HT-29 (cell line): Measurements from ENCODE around the gene ATG4B. TPM values are rescaled to one million over a fixed set of nuclear protein-coding genes. Genes with fewer than 3 reads are reported as not detected.
"Not testable (repeated sequence)": the region's sequence is repeated elsewhere in the genome, so short reads cannot be mapped to it uniquely, and the experiment has no call there.

ENCODE experiments used
- DNase-seq: peaks from one replicate; pipeline ENCODE4 v3.0.0-alpha.2; 2015; ENCODE audit warnings: low spot score
- total RNA-seq: library from RNA; depleted of rRNA; stranded (reverse); fragments of >200 nt; shearing (Covaris generic); gene quantifications from 2 replicates; pipeline ENCODE4 v1.2.3, GENCODE V29; 2014; rRNA removed

ATG4B gene
- total RNA-seq, result 73.5 and 77.5 TPM in 2 replicates

DNA sequence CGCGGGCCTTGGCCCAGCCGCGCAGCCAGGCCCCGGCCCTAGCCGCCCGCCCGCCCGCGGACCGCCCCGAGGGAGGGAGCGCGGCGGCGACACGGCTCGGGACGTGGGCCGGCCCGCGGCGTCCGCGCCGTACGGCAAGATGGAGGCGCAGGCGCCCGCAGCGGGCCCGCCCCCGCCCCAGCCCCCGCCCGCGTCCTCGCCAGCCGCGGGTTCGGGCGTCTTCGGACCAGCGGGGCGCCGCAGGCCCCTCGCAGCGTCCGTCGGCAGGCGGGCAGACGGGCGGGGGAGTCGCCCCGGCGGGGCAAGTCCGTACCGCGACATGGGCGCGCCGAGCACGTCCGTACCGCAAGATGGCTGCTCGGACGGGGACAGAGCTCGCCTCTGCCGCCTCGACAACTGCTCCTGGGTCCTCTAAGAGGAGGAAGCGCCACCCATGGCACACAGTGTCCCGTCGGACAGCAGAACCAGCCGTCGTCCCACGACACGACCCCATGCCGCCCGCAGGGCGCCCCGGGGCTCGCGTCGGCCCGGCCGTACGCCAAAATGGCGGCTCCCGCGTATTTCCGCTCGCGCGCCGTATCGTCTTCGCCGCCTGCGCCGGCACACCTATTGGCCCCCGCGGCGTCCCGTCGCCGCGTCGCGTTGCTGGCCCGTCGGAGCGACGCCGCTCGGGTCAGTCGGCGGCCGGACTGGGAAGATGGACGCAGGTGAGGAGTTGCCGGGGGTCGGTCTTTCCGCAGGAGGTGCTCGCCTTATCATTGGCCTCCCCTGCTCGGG lies at the start of gene ATG4B, which contains the start of gene THAP4:
Gene ATG4B, plus strand, starts transcription at position 676 of the 777 bp plus-strand sequence. Its CDS starts 22 bp downstream, at position 698.
Gene THAP4, minus strand, starts transcription at position 141 of the 777 bp plus-strand sequence. CDS start 141 bp downstream, outside the sequence.
- peak; percentile 87 for DNase-seq

DNA sequence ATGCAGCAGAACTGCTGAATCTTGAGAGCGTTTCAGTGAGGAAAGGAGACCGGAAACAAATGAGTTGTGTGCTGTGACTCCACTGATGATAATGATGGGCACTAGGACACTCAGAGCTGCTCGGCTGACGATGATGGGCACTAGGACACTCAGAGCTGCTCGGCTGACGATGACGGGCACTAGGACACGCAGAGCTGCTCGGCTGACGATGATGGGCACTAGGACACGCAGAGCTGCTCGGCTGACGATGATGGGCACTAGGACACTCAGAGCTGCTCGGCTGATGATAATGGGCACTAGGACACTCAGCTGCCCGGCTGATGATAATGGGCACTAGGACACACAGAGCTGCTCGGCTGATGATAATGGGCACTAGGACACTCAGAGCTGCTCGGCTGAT lies 47.6 kb upstream of the ATG4B start:
- DNase-seq, result not testable (repeated sequence)

DNA sequence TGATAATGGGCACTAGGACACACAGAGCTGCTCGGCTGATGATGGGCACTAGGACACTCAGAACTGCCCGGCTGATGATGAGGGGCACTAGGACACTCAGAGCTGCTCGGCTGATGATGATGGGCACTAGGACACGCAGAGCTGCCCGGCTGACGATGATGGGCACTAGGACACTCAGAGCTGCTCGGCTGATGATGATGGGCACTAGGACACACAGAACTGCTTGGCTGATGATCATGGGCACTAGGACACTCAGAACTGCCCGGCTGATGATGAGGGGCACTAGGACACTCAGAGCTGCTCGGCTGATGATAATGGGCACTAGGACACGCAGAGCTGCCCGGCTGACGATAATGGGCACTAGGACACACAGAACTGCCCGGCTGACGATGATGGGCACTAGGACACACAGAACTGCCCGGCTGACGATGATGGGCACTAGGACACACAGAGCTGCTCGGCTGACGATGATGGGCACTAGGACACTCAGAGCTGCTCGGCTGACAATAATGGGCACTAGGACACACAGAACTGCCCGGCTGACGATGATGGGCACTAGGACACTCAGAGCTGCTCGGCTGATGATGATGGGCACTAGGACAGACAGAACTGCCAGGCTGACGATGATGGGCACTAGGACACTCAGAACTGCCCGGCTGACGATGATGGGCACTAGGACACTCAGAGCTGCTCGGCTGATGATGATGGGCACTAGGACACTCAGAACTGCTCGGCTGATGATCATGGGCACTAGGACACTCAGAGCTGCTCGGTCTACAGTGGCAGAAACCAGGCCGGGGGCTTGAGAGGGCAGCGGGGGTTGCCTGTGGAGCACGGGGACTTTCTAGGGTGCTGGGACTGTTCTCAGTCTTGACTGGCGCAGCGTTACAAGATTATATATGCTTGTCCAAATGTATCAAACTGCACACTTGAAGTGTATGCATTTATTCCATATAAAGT lies 46.7 kb upstream of the ATG4B start:
- not testable (repeated sequence) for DNase-seq

DNA sequence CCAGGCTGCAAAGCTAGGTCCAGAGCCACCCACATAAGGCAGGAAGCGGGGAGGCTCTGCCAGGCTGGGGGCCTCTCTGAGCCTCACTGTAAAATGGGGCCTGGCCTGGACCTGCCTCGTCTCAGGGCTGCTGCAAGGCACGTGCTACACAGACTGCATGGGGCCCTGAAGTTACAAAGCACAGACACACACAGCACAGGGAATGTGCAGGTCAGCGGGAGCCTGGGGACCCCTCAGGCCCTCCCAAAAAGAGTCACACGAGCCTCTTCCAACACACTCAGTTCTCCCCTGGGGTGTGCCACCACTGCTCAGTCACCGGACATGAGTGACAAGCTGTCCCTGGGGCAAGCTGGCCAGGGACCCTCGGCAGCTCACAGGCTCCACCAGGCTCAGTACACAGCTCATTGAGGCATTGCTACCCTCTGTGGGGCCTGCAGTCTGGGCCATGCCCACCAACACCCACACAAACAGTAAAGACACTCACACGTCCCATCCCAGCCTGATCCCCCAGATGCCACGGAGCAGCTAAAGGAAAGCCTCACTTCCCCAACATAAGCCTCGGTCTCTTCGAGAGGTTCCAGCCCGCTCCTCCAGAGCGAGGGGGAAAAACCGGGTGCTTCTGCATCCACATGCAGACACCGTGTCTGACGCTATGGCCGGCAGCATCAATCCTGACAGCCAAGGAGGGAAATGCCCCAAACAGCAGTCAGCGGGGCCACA lies 45.2 kb upstream of the ATG4B start:
- DNase-seq, result no peak

DNA sequence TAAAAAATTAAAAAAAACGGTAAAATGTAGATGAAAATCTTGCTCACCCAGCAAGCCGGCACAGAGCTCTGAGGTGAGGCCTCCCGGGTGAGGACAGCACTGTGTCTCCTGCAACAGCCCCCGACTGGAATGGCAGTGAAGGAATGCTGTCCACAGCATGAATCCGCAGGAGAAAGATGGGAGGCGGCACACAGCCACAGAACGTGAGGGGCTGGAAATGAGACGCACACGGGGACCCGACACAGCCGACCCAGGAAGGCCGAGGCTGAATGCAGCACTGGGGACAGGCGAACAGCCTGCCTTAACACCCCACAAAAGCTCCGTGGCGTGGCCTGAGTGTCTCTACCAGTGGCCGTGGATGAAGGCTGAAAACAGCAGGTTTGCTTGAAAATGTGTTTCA lies 44.2 kb upstream of the ATG4B start:
- no peak for DNase-seq

DNA sequence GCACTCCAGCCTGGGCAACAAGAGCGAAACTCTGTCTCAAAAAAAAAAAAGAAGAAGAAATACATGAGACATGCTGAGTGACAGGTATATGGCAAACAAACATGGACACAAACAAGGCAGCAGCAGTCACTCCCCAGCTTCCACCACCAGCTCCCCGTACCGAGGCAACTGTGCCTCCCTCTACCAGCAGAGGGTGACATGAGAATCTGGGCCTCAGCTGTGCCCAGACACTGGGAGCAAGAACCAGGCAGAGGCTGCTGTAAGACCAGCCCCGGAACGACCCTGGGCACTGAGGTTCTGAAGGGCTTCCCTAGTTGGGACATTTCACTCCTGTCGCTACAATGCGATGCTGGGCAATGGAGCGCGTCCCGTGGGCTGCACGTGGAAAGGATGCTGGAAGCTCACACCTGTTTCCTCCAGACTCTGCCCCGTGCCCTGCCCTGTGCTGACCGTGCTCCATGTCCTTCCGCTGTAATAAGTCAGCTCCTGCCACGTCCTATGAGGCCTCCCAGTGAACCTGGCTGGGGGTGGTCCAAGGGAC lies 41.8 kb upstream of the ATG4B start:
- peak; percentile 42 for DNase-seq

DNA sequence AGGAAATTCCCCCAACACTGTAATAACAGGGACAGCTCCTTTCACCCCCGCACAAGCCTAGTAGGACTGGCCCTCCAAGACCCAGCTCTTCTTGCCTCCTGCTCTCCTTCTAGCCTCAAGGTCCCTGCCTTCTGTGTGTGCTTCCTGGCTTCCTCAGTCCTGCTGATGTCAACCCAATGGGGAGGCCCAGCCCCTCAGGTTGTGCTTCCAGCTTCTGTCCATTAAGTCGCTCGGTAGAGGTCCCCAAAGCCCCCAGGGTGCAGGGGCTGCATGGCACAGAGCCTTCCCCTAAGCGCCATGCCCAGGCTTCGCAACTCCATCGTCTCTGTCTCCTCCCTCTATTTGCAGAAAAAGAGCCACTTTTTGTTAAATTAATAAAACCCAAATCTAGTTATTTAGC lies 39.9 kb upstream of the ATG4B start:
- DNase-seq, result no peak

DNA sequence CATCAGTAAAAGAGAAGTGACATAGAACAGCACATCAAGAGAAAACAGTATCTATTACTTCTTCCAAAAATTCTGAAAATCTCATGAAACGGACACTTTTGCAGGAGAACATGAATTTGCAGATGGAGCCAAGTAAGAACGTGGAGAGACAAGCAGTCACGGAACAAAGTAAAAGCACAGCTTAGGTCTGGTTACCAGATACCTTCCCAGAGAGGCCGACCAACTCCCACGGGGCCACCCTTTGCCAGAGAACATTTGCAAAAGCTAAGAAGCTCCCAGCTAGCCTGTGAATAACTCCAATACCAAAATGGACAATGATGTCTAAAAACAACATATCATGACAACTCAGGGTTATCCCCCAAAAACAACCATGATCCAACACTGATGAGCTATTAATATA lies 39.4 kb upstream of the ATG4B start:
- no peak for DNase-seq

DNA sequence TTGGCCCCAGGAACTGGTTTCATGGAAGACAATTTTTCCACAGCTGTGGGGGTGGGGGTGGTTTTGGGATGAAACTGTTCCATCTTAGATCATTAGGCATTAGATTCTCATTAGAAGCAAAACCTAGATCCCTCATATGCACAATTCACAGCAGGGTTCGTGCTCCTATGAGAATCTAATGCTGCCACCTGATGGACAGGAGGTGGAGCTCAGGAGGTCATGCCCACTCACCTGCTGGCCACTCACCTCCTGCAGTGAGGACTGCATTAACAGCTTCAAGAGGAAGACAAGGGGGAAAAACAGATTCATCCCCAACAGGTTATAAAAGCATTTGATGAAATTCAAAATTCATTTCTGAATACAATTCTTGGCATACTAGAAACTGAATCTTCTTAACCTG lies 39.0 kb upstream of the ATG4B start:
- DNase-seq, result peak; percentile 67

DNA sequence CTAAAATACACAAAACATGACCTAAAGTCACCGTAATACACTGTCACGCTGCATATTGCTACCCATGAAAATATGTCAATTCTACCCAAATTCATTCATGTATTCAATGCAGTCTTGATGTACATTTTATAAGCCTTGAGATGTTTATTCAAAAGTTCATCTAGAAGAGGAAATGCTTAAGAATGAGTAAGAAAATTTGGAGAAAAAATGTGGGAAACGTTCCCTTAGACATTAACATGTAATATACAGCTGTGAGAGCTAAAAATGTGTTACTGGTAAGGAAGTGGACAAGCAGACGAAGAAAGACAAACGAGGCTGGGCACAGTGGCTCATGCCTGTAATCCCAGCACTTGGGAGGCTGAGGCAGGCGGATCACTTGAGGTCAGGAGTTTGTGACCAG lies 37.9 kb upstream of the ATG4B start:
- DNase-seq, result no peak

DNA sequence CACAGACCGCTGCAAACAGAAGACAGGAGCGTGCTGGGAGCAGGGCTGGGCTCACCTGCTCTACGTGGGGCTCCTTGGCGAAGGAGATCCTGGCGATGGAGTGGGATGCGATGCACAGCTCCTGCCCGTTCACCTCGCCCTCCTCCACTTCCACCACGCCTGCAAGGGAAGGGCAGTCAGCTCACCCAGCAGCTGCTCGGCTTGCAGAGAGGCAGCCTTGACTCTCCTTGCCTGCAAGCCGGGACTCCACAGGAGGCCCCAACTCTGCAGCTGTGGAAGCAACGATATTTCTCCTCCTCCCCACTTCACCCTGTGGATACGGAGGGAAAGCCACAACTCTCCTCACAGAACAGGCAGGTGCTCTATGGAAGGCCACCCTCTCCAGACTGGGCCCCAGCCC lies 35.7 kb upstream of the ATG4B start:
- DNase-seq, result no peak

DNA sequence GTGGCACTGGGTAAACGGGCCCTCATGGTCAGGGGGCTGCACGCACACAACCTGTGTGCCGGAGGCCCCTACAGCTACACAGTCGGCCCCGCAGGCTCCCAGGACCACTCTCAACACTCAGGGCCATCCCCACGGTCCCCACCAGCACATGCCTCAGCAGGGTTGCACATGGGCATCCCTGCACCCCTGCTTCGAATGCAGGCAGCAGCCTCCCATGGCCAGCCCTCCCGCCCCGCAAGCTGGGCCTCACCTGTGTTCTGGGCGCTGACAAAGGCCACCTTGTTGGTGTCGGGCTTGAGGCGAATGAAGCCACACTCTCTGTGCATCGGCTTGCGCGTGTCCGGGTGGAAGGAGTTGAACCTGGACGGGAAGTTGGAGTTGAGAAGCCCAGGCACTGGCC lies 34.8 kb upstream of the ATG4B start:
- no peak for DNase-seq

DNA sequence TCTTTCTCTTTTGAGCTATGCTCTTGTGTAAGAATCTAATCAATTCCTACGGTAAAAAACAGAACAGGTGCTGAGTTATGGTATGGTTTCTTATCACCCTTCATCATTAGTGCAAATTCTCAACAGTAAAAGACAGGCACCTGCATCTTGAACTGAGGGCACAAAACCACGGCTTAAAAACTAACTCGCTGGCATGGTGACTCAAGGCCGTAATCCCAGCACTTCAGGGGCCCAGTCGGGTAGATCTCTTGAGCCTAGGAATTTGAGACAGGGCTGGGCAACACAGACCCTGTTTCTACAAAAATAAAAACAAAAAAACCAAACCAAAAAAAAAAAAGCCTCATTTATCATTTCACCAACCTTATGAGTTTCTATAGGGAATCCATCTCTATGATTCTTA lies 33.8 kb upstream of the ATG4B start:
- DNase-seq, result no peak

DNA sequence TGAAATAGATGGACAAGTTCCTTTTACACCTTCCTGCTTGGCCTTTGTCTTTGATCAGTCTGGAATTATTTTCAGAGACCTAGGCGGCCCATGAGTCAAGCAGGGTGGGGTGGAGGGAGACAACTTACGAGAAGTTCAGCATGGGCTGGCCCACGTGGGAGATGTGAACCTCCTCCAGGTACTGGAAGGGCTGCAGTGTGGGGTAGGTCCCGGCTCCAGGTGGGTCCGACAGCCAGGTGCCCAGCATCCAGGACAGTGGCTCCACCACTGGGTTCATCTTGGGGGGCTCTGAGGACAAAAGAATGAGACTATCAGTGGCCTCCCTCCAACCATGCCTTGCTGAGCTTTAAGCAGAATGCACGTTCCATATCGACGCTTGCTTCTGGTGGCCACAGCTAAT lies 31.3 kb upstream of the ATG4B start:
- DNase-seq, result no peak

DNA sequence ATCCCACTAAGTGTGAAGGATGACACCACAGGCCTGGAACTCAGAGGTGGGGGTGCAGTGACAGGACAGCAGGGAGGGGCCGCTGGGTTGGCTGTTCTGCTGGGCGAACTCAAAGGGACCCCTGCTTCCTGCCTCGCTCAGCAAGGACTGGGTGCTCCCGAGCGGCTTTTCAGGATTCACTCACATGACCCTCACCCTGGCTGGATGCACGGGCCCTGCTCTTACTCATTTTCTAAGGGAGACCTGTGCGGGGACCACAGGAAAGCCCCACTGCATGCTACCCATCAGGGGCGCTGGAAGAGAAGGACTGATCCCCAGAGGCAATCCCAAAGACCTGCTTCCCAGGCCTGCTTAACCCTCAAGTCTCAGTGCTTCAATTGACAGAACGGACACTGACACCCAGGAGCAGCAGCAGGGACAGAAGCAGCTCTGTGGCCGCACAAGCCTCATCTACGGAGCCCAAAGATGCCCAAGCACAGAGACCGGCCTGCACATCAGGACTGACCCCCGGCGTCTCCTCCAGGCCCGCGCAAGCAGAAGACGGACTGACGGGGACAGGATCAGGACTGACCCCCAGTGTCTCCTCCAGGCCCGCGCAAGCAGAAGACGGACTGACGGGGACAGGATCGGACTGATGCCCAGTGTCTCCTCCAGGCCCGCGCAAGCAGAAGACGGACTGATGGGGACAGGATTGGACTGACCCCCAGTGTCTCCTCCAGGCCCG lies 30.2 kb upstream of the ATG4B start:
- DNase-seq, result no peak

DNA sequence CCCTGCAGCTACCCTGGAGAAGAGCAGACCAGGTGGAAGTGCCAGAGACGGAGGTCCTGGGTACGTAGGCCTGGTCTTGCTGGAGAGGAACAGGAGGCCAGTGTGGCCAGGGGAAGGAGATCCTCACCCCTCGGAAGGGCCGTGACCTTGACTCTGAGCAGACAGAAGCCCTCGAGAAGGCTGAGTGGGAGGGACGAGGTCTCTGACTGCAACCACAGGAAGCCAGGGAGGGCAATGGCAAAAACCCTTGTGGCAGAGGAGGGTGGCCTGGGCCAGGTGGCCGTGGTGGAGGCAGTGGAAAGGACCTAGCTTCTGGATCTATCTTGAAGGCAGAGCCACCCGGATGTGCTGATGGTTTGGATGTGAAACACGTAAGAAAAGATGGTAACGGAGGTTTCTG lies 28.6 kb upstream of the ATG4B start:
- no peak for DNase-seq

DNA sequence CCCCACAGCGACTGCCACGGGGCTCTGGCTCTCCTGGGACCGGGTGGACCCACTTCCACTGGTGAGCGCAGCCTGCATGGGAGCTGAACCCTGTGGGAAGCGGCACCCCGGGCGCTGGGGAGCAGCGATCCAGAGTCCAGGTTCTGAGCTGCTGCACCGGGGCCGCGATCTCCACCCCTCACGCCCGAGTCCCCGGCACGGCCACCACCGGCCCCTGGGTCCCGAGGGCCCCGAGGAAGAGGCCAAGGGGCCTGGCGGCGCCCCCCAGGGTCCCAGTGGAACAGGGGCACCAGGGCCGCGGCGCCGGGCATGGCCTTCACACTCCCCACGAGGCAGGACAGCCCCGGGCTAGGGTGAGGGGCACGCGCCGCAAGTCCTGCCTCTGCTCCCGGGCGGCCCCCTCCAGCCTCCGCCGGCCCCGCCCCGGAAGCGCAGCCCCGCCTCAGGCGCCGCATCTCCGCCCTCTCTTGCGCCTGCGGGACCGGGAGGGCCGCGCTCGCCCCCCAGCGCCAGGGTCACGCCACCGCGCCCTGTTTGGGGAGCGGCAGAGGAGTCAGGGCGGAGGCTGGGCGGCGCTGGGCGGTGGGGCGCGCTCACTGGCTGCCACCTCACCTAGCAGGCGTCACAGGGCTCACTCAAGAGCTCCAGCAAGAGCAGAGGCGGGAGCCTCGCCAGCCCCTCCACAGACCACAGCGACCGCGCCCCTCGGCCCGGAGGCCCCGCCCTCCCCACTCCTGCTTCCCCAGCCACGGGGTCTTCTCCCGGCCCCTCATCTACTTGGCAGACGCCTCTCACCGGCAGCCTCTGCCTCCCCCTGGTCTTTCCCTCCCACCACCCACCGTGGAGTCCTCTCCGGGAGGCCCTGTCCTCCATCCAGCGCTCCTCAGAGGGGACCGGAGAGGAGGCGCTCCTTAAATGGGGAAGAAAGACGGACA lies 27.4 kb upstream of the ATG4B start:
- DNase-seq, result peak; percentile 93

DNA sequence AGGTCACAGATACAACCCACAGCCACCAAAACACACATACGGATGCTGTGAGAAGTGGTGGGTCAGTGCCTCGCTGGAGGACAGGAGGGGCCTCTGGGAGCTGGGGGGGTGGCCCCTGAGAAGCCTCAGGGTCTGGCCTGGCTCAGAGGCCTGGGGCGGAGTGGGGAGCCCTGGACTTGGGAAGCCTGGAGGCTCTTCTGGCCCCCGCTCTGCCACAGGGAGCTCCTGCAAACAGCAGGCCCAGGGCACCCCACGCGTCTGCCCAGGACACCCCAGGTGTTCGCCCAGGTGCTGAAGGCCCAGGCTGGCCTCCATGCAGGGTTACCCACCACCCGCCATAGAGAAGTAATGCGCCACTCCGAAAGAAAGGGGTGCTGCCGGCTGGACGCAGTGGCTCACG lies 26.4 kb upstream of the ATG4B start:
- no peak for DNase-seq

DNA sequence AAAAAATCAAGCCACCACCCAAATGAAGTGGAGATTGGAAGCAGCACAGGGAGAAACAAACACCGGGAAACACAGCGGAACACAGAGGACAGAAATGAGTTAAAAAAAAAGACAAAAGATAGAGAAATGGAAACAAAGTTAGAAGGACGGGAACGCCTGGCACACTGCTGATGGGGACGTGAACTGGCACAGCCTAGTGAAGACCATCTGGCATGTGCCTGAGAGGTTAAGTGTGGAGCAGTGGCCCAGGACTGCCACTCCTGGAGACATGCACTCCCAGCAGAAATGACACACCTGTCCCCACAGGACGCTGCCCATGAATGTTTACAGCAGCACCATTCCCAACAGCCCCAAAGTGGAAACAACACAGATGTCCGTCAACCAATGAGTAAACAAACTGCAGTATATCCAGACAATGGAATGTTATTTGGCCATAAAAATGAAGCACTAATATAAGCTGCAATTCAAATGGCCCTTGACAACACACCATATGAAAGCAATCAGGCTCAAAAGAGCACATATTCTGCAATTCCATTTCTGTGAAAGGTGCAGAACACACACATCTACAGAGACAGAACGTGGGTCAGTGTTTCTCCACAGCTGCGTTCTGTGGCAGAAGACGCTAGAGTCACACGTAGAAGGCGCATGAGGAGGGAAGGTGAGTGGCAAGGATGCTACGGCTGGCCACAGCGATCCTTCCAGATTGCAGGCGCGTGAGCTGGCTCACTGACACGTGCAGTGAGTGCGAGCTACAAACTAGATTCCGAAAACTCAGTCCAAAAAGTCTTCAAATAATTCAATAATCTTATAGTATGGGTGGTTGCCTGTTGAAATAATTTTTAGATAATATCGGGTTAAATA lies 25.1 kb upstream of the ATG4B start:
- no peak for DNase-seq
